ENCODE data around the gene CDPF1. TPM values are rescaled to one million over a fixed set of nuclear protein-coding genes. Genes with fewer than 3 reads are reported as not detected.

CDPF1 gene
- total and polyA plus RNA-seq, 2 of the 13 experiments (the other 11 are each of a cell fraction or from before 2014, with no cell fraction given) = 5.2 to 8.1 TPM

- Histone ChIP-seq H2AFZ (ENCODE audit: low read length) (no peak overlapping the region), H3K27me3 (ENCODE audit: control insufficient read depth in 1 of 2, insufficient read depth in 2 of 2, low read length in 2 of 2) (no peaks in the 10 kb centered on the region), H4K20me1 (ENCODE audit: insufficient read depth, low read length) (peaks cover 2% of the 10 kb centered on the region; the same call in 1 of the 2 replicates), H3K4me1 (ENCODE audit: insufficient read depth, low read length) (peaks cover 20% of the 10 kb centered on the region), H3K4me3 (replicated peaks in 1 of 3; ENCODE audit: insufficient read depth in 1 of 3, low read depth in 2 of 3, low read length in 3 of 3) (no peak overlapping the region), H3K36me3 (replicated peaks in 1 of 2; ENCODE audit: control insufficient read depth in 1 of 2, insufficient read depth in 2 of 2, low read length in 2 of 2) (peaks cover 1 to 19% of the 10 kb centered on the region in 2 experiments; a peak in 3 of 5 replicates), H3K79me2 (ENCODE audit: insufficient read depth, low read length) (no peaks in the 10 kb centered on the region), H3K9ac (ENCODE audit: insufficient read depth, low read depth, low read length) (no peak overlapping the region), H3K4me2 (ENCODE audit: low read depth, low read length) (no peak overlapping the region), H3K9me3 (ENCODE audit: low read length) (no peaks in the 10 kb centered on the region), H3K27ac (ENCODE audit: extremely low read length, insufficient read depth, low read length) (no peak overlapping the region)
- ChIA-PET CTCF (ENCODE audit: low intra/inter-chr PET ratio, low total read pairs) (no interaction called here), POLR2A (no interaction called here)
- TF ChIP-seq TOPORS (CRISPR knock-in tag; IDR thresholded peaks at IDR 0.05) (no peak), SMARCC2 (IDR thresholded peaks at IDR 0.05) (no peak), HNRNPK (IDR thresholded peaks at IDR 0.05; ENCODE audit: low read depth, low read length, poor library complexity, severe bottlenecking) (no peak), CREM (IDR thresholded peaks at IDR 0.05) (no peak), CREM (CRISPR knock-in tag; IDR thresholded peaks at IDR 0.05) (no peak), FUBP1 (CRISPR knock-in tag; IDR thresholded peaks at IDR 0.05; ENCODE audit: borderline replicate concordance) (no peak), HNRNPLL (IDR thresholded peaks at IDR 0.05; ENCODE audit: low read depth, low read length, poor library complexity, severe bottlenecking) (no peak), YEATS4 (CRISPR knock-in tag; IDR thresholded peaks at IDR 0.05; ENCODE audit: borderline replicate concordance) (no peak)
- TF ChIP-seq, protein P1, sequence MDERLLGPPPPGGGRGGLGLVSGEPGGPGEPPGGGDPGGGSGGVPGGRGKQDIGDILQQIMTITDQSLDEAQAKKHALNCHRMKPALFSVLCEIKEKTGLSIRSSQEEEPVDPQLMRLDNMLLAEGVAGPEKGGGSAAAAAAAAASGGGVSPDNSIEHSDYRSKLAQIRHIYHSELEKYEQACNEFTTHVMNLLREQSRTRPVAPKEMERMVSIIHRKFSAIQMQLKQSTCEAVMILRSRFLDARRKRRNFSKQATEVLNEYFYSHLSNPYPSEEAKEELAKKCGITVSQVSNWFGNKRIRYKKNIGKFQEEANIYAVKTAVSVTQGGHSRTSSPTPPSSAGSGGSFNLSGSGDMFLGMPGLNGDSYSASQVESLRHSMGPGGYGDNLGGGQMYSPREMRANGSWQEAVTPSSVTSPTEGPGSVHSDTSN (CRISPR knock-in tag; IDR thresholded peaks at IDR 0.05) = no peak
- DNase-seq (ENCODE audit: low spot score) = no peak
- 92% methylated on average over 8 of the region's 8 CpGs for WGBS (ENCODE audit: low lambda C conversion rate)
- intact Hi-C loops (cut with micrococcal nuclease; ENCODE audit: unreplicated experiment) = loop anchor here (1.0 kb wide), 1 partner anchor 37 kb away; no protein-coding TSS in a partner anchor
- no peak for ATAC-seq
- no peak for FAIRE-seq
- BruUV-seq (replicated peaks) = no TSS peak
- in situ Hi-C loops (cut with HindIII; ENCODE audit: extremely low pct_ligation_motif_present, low pct_unique_long_range_greater_than_20kb) = no loop called here
Observed at GRCh38 chr22:46196278-46196677, 53.8 kb downstream of the CDPF1 start.

Data from HepG2 (cell line).